HCT116 (cell line): ENCODE results near the gene TP53RK. TPM values are rescaled to one million over a fixed set of nuclear protein-coding genes. Genes with fewer than 3 reads are reported as not detected.
A peak's percentile ranks its signal among the peaks of the same experiment; 100 is the strongest.

Source experiments
- ATAC-seq: fragments of 200-7000 bp; cut with Tn5 transposase; 2 replicates; pipeline ENCODE4 v1.9.1; 2020; ENCODE audit warnings: mild to moderate bottlenecking, moderate library complexity
- BruUV-seq: library from RNA; stranded (reverse); fragments of 400-500 nt; replicated peaks from 2 replicates; lab custom pipeline; 2021; lab: Mats Ljungman, UMichigan
- CTCF ChIA-PET: fragments of 300-600 bp; sonication (Branson Sonifier 250); formaldehyde crosslinking; loops from one replicate; lab custom pipeline; 2021; ENCODE audit warnings: antibody characterized with exemption; lab: Charles Lee
- POLR2A ChIA-PET: fragments of 300-600, 350-600 bp; sonication (Branson Sonifier 250); formaldehyde crosslinking; loops from one replicate; lab custom pipeline; 2021; ENCODE audit warnings: antibody characterized with exemption; lab: Charles Lee
- RAD21 ChIA-PET, 2 experiments: fragments of 300-600 bp; sonication (Branson Sonifier 250); formaldehyde crosslinking; loops; one replicate each; lab custom pipeline; 2023; ENCODE audit warnings: low total read pairs in 2 of 2; ENCODE audit not compliant: uncharacterized antibody in 2 of 2, unreplicated experiment in 2 of 2, low non-redundant PET in 1 of 2; lab: Charles Lee
- DNase-seq: peaks from one replicate; pipeline ENCODE4 v3.0.0-alpha.2; 2010; ENCODE audit warnings: low read depth, low spot score
- H2AFZ ChIP-seq: fragments of 200-600 bp; shearing (Covaris generic), sonication (generic); 2 replicates; pipeline ENCODE4 v1.6.1; 2017; ENCODE audit warnings: low read depth, mixed run types, mixed read lengths, antibody characterized with exemption, low read length; ENCODE audit not compliant: poor library complexity, severe bottlenecking
- H3K27ac ChIP-seq: 2 replicates; pipeline ENCODE4 v1.5.1; 2012; ENCODE audit warnings: low read depth, low read length
- H3K27me3 ChIP-seq: fragments of 200-600 bp; sonication (generic); 2 replicates; pipeline ENCODE4 v1.6.1; 2016; ENCODE audit warnings: mixed run types, low read length, mixed read lengths; ENCODE audit not compliant: insufficient read depth
- H3K36me3 ChIP-seq, 2 experiments: fragments of 200-500 bp in 1 of 2; fragments of 200-600 bp in 1 of 2; sonication (Bioruptor generic) in 1 of 2; sonication (generic) in 1 of 2; 2 replicates each; pipeline versions ENCODE4 v1.5.1 to v1.6.1; 2014 to 2016; ENCODE audit warnings: low read length in 2 of 2, inconsistent platforms in 1 of 2, mixed read lengths in 1 of 2, mixed run types in 1 of 2; ENCODE audit not compliant: insufficient read depth in 2 of 2, control insufficient read depth in 1 of 2
- H3K4me1 ChIP-seq, 2 experiments: fragments of 200-600 bp in 1 of 2; sonication (generic) in 1 of 2; 2 replicates each; pipeline versions ENCODE4 v1.5.1 to v1.6.1; 2012 to 2017; ENCODE audit warnings: low read length in 2 of 2, inconsistent platforms in 1 of 2, mild to moderate bottlenecking in 1 of 2, mixed read lengths in 1 of 2, mixed run types in 1 of 2, moderate library complexity in 1 of 2; ENCODE audit not compliant: insufficient read depth in 2 of 2, control insufficient read depth in 1 of 2
- H3K4me2 ChIP-seq: fragments of 200-600 bp; sonication (generic); 2 replicates; pipeline ENCODE4 v1.6.1; 2017; ENCODE audit warnings: mixed run types, low read length, mixed read lengths
- H3K4me3 ChIP-seq, 2 experiments: fragments of 200-600 bp in 1 of 2; sonication (generic) in 1 of 2; replicated peaks in 1 of 2; 2 replicates each; pipeline ENCODE4 v1.5.1; 2011 to 2016; ENCODE audit warnings: low read length in 2 of 2, control low read depth in 1 of 2, low read depth in 1 of 2, mild to moderate bottlenecking in 1 of 2, mixed read lengths in 1 of 2, mixed run types in 1 of 2
- H3K79me2 ChIP-seq: fragments of 200-600 bp; sonication (generic); 2 replicates; pipeline ENCODE4 v1.6.1; 2017; ENCODE audit warnings: mild to moderate bottlenecking, mixed run types, low read length, moderate library complexity, mixed read lengths; ENCODE audit not compliant: insufficient read depth
- H3K9ac ChIP-seq: fragments of 200-600 bp; sonication (generic); 2 replicates; pipeline ENCODE4 v1.6.1; 2016; ENCODE audit warnings: low read length, mixed read lengths
- H3K9me2 ChIP-seq: fragments of 200-600 bp; sonication (generic), shearing (Covaris generic); 2 replicates; pipeline ENCODE4 v1.6.1; 2017; ENCODE audit warnings: mixed run types, mild to moderate bottlenecking, moderate library complexity; ENCODE audit not compliant: insufficient read depth
- H3K9me3 ChIP-seq, 2 experiments: fragments of 200-500 bp in 1 of 2; fragments of 200-600 bp in 1 of 2; sonication (Bioruptor generic) in 1 of 2; sonication (generic) in 1 of 2; 2 replicates each; pipeline ENCODE4 v1.6.1; 2014 to 2017; ENCODE audit warnings: low read length in 2 of 2, mixed read lengths in 2 of 2, inconsistent platforms in 1 of 2, low read depth in 1 of 2, mild to moderate bottlenecking in 1 of 2, mixed run types in 1 of 2, moderate library complexity in 1 of 2; ENCODE audit not compliant: control insufficient read depth in 1 of 2, insufficient read depth in 1 of 2
- H4K20me1 ChIP-seq: fragments of 200-600 bp; sonication (generic), shearing (Covaris generic); 2 replicates; pipeline ENCODE4 v1.6.1; 2017; ENCODE audit warnings: mixed run types, mild to moderate bottlenecking, moderate library complexity; ENCODE audit not compliant: insufficient read depth
- CEBPB ChIP-seq: IDR thresholded peaks from 2 replicates; pipeline ENCODE4 v1.6.1; 2012; ENCODE audit warnings: low read depth
- ELF1 ChIP-seq: IDR thresholded peaks from 2 replicates; pipeline ENCODE4 v1.6.1; 2012; ENCODE audit warnings: low read depth, borderline replicate concordance
- FOSL1 ChIP-seq: IDR thresholded peaks from 2 replicates; pipeline ENCODE4 v1.6.1; 2012; ENCODE audit warnings: low read depth
- JUND ChIP-seq: IDR thresholded peaks from 2 replicates; pipeline ENCODE4 v1.6.1; 2012
- POLR2A ChIP-seq: IDR thresholded peaks from 2 replicates; pipeline ENCODE4 v1.7.0; 2011; ENCODE audit warnings: borderline replicate concordance; ENCODE audit not compliant: insufficient read depth, insufficient read length; ENCODE audit errors: extremely low read depth
- POLR2AphosphoS5 ChIP-seq: IDR thresholded peaks from 2 replicates; pipeline ENCODE4 v1.6.1; 2011; ENCODE audit warnings: mild to moderate bottlenecking, low read depth, low read length, moderate library complexity
- RAD21 ChIP-seq: IDR thresholded peaks from 2 replicates; pipeline ENCODE4 v1.6.1; 2012; ENCODE audit warnings: low read depth, mild to moderate bottlenecking
- SIN3A ChIP-seq: IDR thresholded peaks from 2 replicates; pipeline ENCODE4 v1.6.1; 2012; ENCODE audit warnings: low read depth
- SP1 ChIP-seq: IDR thresholded peaks from 2 replicates; pipeline ENCODE4 v1.6.1; 2012; ENCODE audit warnings: low read depth
- SRF ChIP-seq: IDR thresholded peaks from 2 replicates; pipeline ENCODE4 v1.6.1; 2012; ENCODE audit warnings: low read depth
- YY1 ChIP-seq: IDR thresholded peaks from 2 replicates; pipeline ENCODE4 v1.6.1; 2011; ENCODE audit warnings: low read length, low read depth, moderate library complexity, mild to moderate bottlenecking; ENCODE audit not compliant: insufficient replicate concordance; ENCODE audit errors: extremely low read depth
- ZBTB33 ChIP-seq: IDR thresholded peaks from 2 replicates; pipeline ENCODE4 v1.6.1; 2011; ENCODE audit warnings: mild to moderate bottlenecking, low read length, moderate library complexity; ENCODE audit not compliant: insufficient replicate concordance; ENCODE audit errors: extremely low read depth
- ZNF274 ChIP-seq: fragments of 200-500 bp; sonication (Bioruptor generic); IDR thresholded peaks from 2 replicates; pipeline ENCODE4 v1.6.1; 2014; ENCODE audit warnings: mild to moderate bottlenecking, low read depth, low read length, inconsistent platforms
- intact Hi-C: fragments of 100-400 bp; cut with micrococcal nuclease; formaldehyde crosslinking; loops from 2 replicates; pipeline ENCODE4 v1.10.0; 2022
- total RNA-seq: library from RNA; stranded (reverse); gene quantifications from one replicate; pipeline ENCODE4 v1.2.1, GENCODE V29; 2021; ENCODE audit not compliant: unreplicated experiment

Gene TP53RK
- total RNA-seq, 1 experiment from 2014 or later: 9.2 TPM

- Histone ChIP-seq H3K79me2 (no peaks in the 10 kb centered on the region), H3K4me3 (no peak overlapping the region), H3K27me3 (no peaks in the 10 kb centered on the region), H2AFZ (peak overlapping the region; percentile 77), H4K20me1 (no peaks in the 10 kb centered on the region), H3K27ac (no peak overlapping the region), H3K9ac (no peak overlapping the region), H3K4me2 (no peak overlapping the region), H3K9me2 (no peaks in the 10 kb centered on the region), H3K4me1 (peaks cover 3 to 17% of the 10 kb centered on the region in 2 experiments; a peak in 2 of 4 replicates), H3K36me3 (no peaks in the 10 kb centered on the region), H3K9me3 (no peaks in the 10 kb centered on the region; a peak in 1 of 4 replicates)
- no peak for DNase-seq
- peak; percentile 39; the same call in 1 of the 2 replicates for ATAC-seq
- ChIA-PET RAD21 (no interaction called here), CTCF (interaction anchor here (1.1 kb wide), 1 partner anchor 130 kb away, joined by 3 read pairs; no protein-coding TSS in a partner anchor), POLR2A (interaction anchor here (1.9 kb wide), 2 partner anchors 10 to 14 kb away, joined by 4 read pairs; no protein-coding TSS in a partner anchor)
- BruUV-seq: no TSS peak
- intact Hi-C loops: no loop called here
- no peak for TF ChIP-seq POLR2A
- TF ChIP-seq SRF: no peak
- no peak for TF ChIP-seq SIN3A
- peak; percentile 62 for TF ChIP-seq SP1
- TF ChIP-seq POLR2AphosphoS5: peak; percentile 31; the same call in 1 of the 2 replicates
- no peak for TF ChIP-seq RAD21
- TF ChIP-seq ZNF274: no peak
- no peak for TF ChIP-seq JUND
- TF ChIP-seq FOSL1: no peak
- TF ChIP-seq YY1: no peak
- TF ChIP-seq CEBPB: no peak
- TF ChIP-seq ELF1: 0 out of 2 replicates have a peak, but pooled peaks have one; percentile 15
- no peak for TF ChIP-seq ZBTB33
Observed at GRCh38 chr20:46694484-46694883, 5.2 kb upstream of the TP53RK start.
